Keratinocyte (primary cell): ENCODE data around the gene SURF2. TPM values are rescaled to one million over a fixed set of nuclear protein-coding genes. Genes with fewer than 3 reads are reported as not detected.

ENCODE experiments used
- DNase-seq: peaks from one replicate; pipeline ENCODE4 v3.0.0-alpha.2; 2011; ENCODE audit warnings: low read depth, missing footprints, low spot score
- FAIRE-seq: peaks from 2 replicates; lab custom pipeline; 2011; peaks lifted over from hg19 to GRCh38; lab: Jason Lieb, UNC
- H2AFZ ChIP-seq: 2 replicates; pipeline ENCODE4 v1.6.0; 2012; ENCODE audit warnings: low read length, control low read depth, inconsistent platforms; ENCODE audit not compliant: control insufficient read depth
- H3K27ac ChIP-seq: 2 replicates; pipeline ENCODE4 v1.5.1; 2011; ENCODE audit warnings: low read length; ENCODE audit not compliant: control insufficient read depth, insufficient read depth
- H3K27me3 ChIP-seq: 3 replicates; pipeline ENCODE4 v1.6.0; 2011; ENCODE audit warnings: low read length; ENCODE audit not compliant: control insufficient read depth, insufficient read depth; ENCODE audit errors: extremely low read depth
- H3K36me3 ChIP-seq, 2 experiments: 2 replicates in 1 of 2; 3 replicates in 1 of 2; pipeline ENCODE4 v1.5.1; 2011; ENCODE audit warnings: low read length in 2 of 2, mild to moderate bottlenecking in 1 of 2; ENCODE audit not compliant: control insufficient read depth in 2 of 2, insufficient read depth in 2 of 2; ENCODE audit errors: extremely low read depth in 1 of 2
- H3K4me1 ChIP-seq: 3 replicates; pipeline ENCODE4 v1.5.1; 2011; ENCODE audit warnings: low read length; ENCODE audit not compliant: control insufficient read depth, insufficient read depth; ENCODE audit errors: extremely low read depth
- H3K4me2 ChIP-seq: 3 replicates; pipeline ENCODE4 v1.6.0; 2011; ENCODE audit warnings: low read depth, low read length; ENCODE audit not compliant: control insufficient read depth, insufficient read depth; ENCODE audit errors: extremely low read depth
- H3K4me3 ChIP-seq, 3 experiments: fragments of 200-600 bp in 1 of 3; sonication (generic) in 1 of 3; 2 replicates in 2 of 3; 3 replicates in 1 of 3; pipeline ENCODE4 v1.5.1; 2011 to 2016; ENCODE audit warnings: low read length in 3 of 3, mild to moderate bottlenecking in 3 of 3, control low read depth in 2 of 3, inconsistent platforms in 1 of 3, low read depth in 1 of 3, mixed read lengths in 1 of 3, mixed run types in 1 of 3, moderate library complexity in 1 of 3; ENCODE audit not compliant: control insufficient read depth in 2 of 3, insufficient read depth in 2 of 3; ENCODE audit errors: extremely low read depth in 1 of 3
- H3K79me2 ChIP-seq: 2 replicates; pipeline ENCODE4 v1.6.0; 2012; ENCODE audit warnings: low read length; ENCODE audit not compliant: control insufficient read depth, insufficient read depth
- H3K9ac ChIP-seq: 3 replicates; pipeline ENCODE4 v1.6.0; 2011; ENCODE audit warnings: low read length; ENCODE audit not compliant: control insufficient read depth, insufficient read depth; ENCODE audit errors: extremely low read depth
- H3K9me1 ChIP-seq: 3 replicates; pipeline ENCODE4 v1.6.0; 2011; ENCODE audit warnings: low read length; ENCODE audit not compliant: control insufficient read depth, insufficient read depth; ENCODE audit errors: extremely low read depth
- H3K9me3 ChIP-seq: 2 replicates; pipeline ENCODE4 v1.5.1; 2012; ENCODE audit warnings: low read depth, low read length; ENCODE audit not compliant: control insufficient read depth
- H4K20me1 ChIP-seq: 3 replicates; pipeline ENCODE4 v1.6.0; 2011; ENCODE audit warnings: low read length; ENCODE audit not compliant: control insufficient read depth, insufficient read depth; ENCODE audit errors: extremely low read depth
- EZH2 ChIP-seq: IDR thresholded peaks from one replicate; pipeline ENCODE4 v1.6.1; 2012; ENCODE audit warnings: inconsistent platforms, mild to moderate bottlenecking, low read length, moderate library complexity
- dilution Hi-C: fragments of 300-500 bp; cut with MboI; formaldehyde crosslinking; loops from one replicate; pipeline ENCODE4 v1.7.0; 2020; ENCODE audit warnings: low sequenced_read_pairs; ENCODE audit not compliant: extremely low pct_ligation_motif_present
- polyA plus RNA-seq, 5 experiments: library from polyadenylated mRNA; depleted of rRNA in 3 of 5; stranded (reverse) in 3 of 5; stranded (forward) in 1 of 5; unstranded in 1 of 5; fragments of >200 nt; gene quantifications; 1 replicate in 1 of 5; 2 replicates in 3 of 5; 3 replicates in 1 of 5; pipeline versions ENCODE4 v1.2.1 to v1.2.3, GENCODE V29; 2011 to 2012; ENCODE audit warnings: missing spikeins in 2 of 5, low read depth in 1 of 5, low replicate concordance in 1 of 5
- TF ChIP-seq, protein P1 (sequence below), 3 experiments: IDR thresholded peaks in 1 of 3; conservative IDR thresholded peaks in 1 of 3; optimal IDR thresholded peaks in 1 of 3; 2 replicates in 2 of 3; 3 replicates in 1 of 3; pipeline versions ENCODE3 to v1.5.1; 2011; ENCODE audit warnings: low read length in 3 of 3, mild to moderate bottlenecking in 3 of 3, moderate library complexity in 2 of 3, control low read depth in 1 of 3, inconsistent platforms in 1 of 3; ENCODE audit not compliant: insufficient read depth in 2 of 3; ENCODE audit errors: extremely low read depth in 1 of 3

The SURF2 gene
- polyA plus RNA-seq, 1 donor (not counting 4 experiments of a cell fraction or from before 2014, with no cell fraction given), result 28.2 TPM

GRCh38 chr9:133377721-133378216 lies 21.4 kb downstream of the SURF2 start:
- Histone ChIP-seq H3K36me3 (peaks cover 3 to 4% of the 10 kb centered on the region in 2 experiments), H3K9me1 (no peaks in the 10 kb centered on the region), H3K27me3 (no peaks in the 10 kb centered on the region), H3K79me2 (peaks cover 28% of the 10 kb centered on the region), H3K4me3 (no peak overlapping the region), H3K27ac (no peak overlapping the region), H4K20me1 (peaks cover 4% of the 10 kb centered on the region), H2AFZ (no peak overlapping the region), H3K4me2 (no peak overlapping the region), H3K4me1 (peaks cover 15% of the 10 kb centered on the region), H3K9me3 (no peaks in the 10 kb centered on the region), H3K9ac (no peak overlapping the region)
- dilution Hi-C loops, result no loop called here
- TF ChIP-seq, protein P1, sequence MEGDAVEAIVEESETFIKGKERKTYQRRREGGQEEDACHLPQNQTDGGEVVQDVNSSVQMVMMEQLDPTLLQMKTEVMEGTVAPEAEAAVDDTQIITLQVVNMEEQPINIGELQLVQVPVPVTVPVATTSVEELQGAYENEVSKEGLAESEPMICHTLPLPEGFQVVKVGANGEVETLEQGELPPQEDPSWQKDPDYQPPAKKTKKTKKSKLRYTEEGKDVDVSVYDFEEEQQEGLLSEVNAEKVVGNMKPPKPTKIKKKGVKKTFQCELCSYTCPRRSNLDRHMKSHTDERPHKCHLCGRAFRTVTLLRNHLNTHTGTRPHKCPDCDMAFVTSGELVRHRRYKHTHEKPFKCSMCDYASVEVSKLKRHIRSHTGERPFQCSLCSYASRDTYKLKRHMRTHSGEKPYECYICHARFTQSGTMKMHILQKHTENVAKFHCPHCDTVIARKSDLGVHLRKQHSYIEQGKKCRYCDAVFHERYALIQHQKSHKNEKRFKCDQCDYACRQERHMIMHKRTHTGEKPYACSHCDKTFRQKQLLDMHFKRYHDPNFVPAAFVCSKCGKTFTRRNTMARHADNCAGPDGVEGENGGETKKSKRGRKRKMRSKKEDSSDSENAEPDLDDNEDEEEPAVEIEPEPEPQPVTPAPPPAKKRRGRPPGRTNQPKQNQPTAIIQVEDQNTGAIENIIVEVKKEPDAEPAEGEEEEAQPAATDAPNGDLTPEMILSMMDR (optimal IDR thresholded peaks at IDR 0.05 in 1 of 3, IDR thresholded peaks at IDR 0.05 in 1 of 3, conservative IDR thresholded peaks at IDR 0.05 in 1 of 3; ENCODE audit: extremely low read depth in 1 of 3, insufficient read depth in 2 of 3, low read length in 3 of 3), result no peak
- TF ChIP-seq EZH2, result no peak
- FAIRE-seq (no peak), DNase-seq (no peak)

DNA sequence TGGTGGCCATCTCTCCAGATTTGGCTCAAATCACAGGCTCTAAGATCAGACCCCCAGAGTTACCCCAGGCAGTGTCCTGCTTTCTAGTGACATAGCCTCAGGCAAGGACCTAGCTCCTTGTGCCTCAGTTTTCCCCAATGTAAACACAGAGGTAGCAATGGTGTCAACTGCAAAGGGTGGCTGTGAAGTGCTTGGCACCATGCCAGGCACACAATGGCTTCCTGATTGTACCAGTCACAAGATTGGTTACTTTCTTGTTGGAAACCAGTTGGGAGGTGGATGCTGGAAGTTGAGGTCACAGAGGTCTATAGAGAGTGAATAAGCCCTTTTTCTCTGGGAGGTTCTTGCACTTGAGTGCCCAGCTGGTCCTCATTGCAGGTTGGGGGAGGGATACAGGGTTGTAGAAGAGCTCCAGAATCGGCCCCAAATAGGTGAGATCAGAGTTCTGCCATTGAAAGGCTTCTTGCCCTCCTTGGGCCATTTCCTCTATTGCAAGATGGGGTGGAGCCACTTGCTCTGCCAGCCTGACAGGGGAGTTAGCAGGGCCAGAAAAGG lies 22.1 kb downstream of the SURF2 start:
- FAIRE-seq, result no peak
- Histone ChIP-seq H3K36me3 (no peaks in the 10 kb centered on the region), H2AFZ (no peak overlapping the region), H3K79me2 (peaks cover 20% of the 10 kb centered on the region), H3K4me2 (no peak overlapping the region), H3K4me3 (no peak overlapping the region), H3K4me1 (peaks cover 13% of the 10 kb centered on the region), H3K9me1 (no peaks in the 10 kb centered on the region), H3K27me3 (no peaks in the 10 kb centered on the region), H3K9ac (no peak overlapping the region), H3K27ac (no peak overlapping the region), H4K20me1 (peaks cover 2% of the 10 kb centered on the region), H3K9me3 (no peaks in the 10 kb centered on the region)
- TF ChIP-seq EZH2, result no peak
- TF ChIP-seq, protein P1 (optimal IDR thresholded peaks at IDR 0.05 in 1 of 3, IDR thresholded peaks at IDR 0.05 in 1 of 3, conservative IDR thresholded peaks at IDR 0.05 in 1 of 3; ENCODE audit: extremely low read depth in 1 of 3, insufficient read depth in 2 of 3, low read length in 3 of 3), result no peak
- no peak for DNase-seq
- dilution Hi-C loops, result no loop called here
